Sigmoid colon (tissue), 7 donors: ENCODE results near the gene TRPV4. TPM values are rescaled to one million over a fixed set of nuclear protein-coding genes. Genes with fewer than 3 reads are reported as not detected.

Source experiments
- DNase-seq: peaks from one replicate; pipeline ENCODE4 v3.0.0-alpha.2; 2019
- H3K27ac ChIP-seq, 4 donors: fragments of 200-600 bp; sonication (generic); one replicate each; pipeline ENCODE4 v1.5.1; 2016 to 2019; ENCODE audit warnings: mild to moderate bottlenecking in 1 of 4
- H3K27me3 ChIP-seq, 3 donors: fragments of 200-600 bp; sonication (generic); one replicate each; pipeline ENCODE4 v1.5.1; 2019; ENCODE audit warnings: mild to moderate bottlenecking in 1 of 3
- H3K36me3 ChIP-seq, 4 donors: fragments of 200-600 bp; sonication (generic); one replicate each; pipeline ENCODE4 v1.5.1; 2016 to 2019
- H3K4me1 ChIP-seq, 4 donors: fragments of 200-600 bp; sonication (generic); one replicate each; pipeline ENCODE4 v1.5.1; 2017 to 2019
- H3K4me3 ChIP-seq, 4 donors: fragments of 200-600 bp; sonication (generic); one replicate each; pipeline ENCODE4 v1.5.1; 2017 to 2019; ENCODE audit warnings: mild to moderate bottlenecking in 2 of 4, moderate library complexity in 1 of 4
- H3K9me3 ChIP-seq, 4 donors: fragments of 200-600 bp in 3 of 4; sonication (generic) in 3 of 4; one replicate each; pipeline versions ENCODE4 v1.5.1 to v1.6.1; 2013 to 2019
- CTCF ChIP-seq, 4 experiments: fragments of 450-650 bp in 3 of 4; fragments of 200-600 bp in 1 of 4; IDR thresholded peaks; one replicate each; pipeline ENCODE4 v1.5.1; 2016 to 2019; ENCODE audit warnings: antibody characterized with exemption in 4 of 4, mild to moderate bottlenecking in 3 of 4, moderate library complexity in 2 of 4
- EP300 ChIP-seq, 4 donors: sonication (generic); formaldehyde crosslinking; IDR thresholded peaks; one replicate each; pipeline ENCODE4 v1.6.1; 2017; ENCODE audit warnings: antibody characterized with exemption in 4 of 4
- POLR2A ChIP-seq, 2 donors: fragments of 450-650 bp; IDR thresholded peaks; one replicate each; pipeline ENCODE4 v1.6.1; 2016; ENCODE audit warnings: antibody characterized with exemption in 2 of 2, mild to moderate bottlenecking in 2 of 2, moderate library complexity in 2 of 2
- POLR2AphosphoS5 ChIP-seq, 4 donors: sonication (generic); formaldehyde crosslinking; IDR thresholded peaks; one replicate each; pipeline ENCODE4 v1.6.1; 2017; ENCODE audit warnings: antibody characterized with exemption in 4 of 4
- WGBS, 2 donors: extraction: QIAGEN DNeasy Blood & Tissue Kit; methylation state at CpG; one replicate each; pipeline ENCODE4 v1.1.7; 2013; 5-methylcytosine and 5-hydroxymethylcytosine counted together
- intact Hi-C: fragments of 100-400 bp; cut with DNase I; formaldehyde crosslinking; loops from one replicate; pipeline ENCODE4 v1.15.1; 2023
- polyA plus RNA-seq, 3 donors: library from polyadenylated mRNA; stranded (reverse); fragments of 200-250 nt; gene quantifications; one replicate each; pipeline ENCODE4 v1.2.3, GENCODE V29; 2013
- total RNA-seq, 4 donors: library from RNA; depleted of rRNA; stranded (reverse); fragments of >200 nt; gene quantifications; one replicate each; pipeline ENCODE4 v1.1.0, GENCODE V29; 2016
- donor health status: healthy with polysubstance abuse.
- donor health status: Bipolar disorder and iron deficiency.
- donor health status: healthy.

TRPV4 gene
- total and polyA plus RNA-seq, 7 donors: 0.14 to 0.60 (median 0.39) TPM; not detected in 1

- Histone ChIP-seq H3K27ac (no peak overlapping the region), H3K4me1 (peaks cover 0 to 20% (median 20%) of the 10 kb centered on the region in 4 donors), H3K9me3 (no peaks in the 10 kb centered on the region), H3K27me3 (no peaks in the 10 kb centered on the region), H3K4me3 (no peak overlapping the region), H3K36me3 (no peaks in the 10 kb centered on the region)
- DNase-seq: peak; percentile 44
- TF ChIP-seq POLR2AphosphoS5 (IDR thresholded peaks at IDR 0.05) (no peak), EP300 (IDR thresholded peaks at IDR 0.05) (no peak), POLR2A (IDR thresholded peaks at IDR 0.05) (no peak), CTCF (IDR thresholded peaks at IDR 0.05) (no peak)
- WGBS, 2 donors: 84 to 91% methylated on average over 11 of the region's 11 CpGs
- intact Hi-C loops: no loop called here
These were observed 75.4 kb downstream of the TRPV4 start for GRCh38 chr12:109757671-109758265.

GRCh38 chr12:109756457-109756856 lies 76.7 kb downstream of the TRPV4 start:
- no peaks in the 10 kb centered on the region for H3K27me3 ChIP-seq
- peaks cover 0 to 20% (median 20%) of the 10 kb centered on the region in 4 donors for H3K4me1 ChIP-seq
- no peak overlapping the region for H3K27ac ChIP-seq
- H3K36me3 ChIP-seq: no peaks in the 10 kb centered on the region
- no peak for DNase-seq
- WGBS, 2 donors: 95 to 96% methylated on average over 1 of the region's 1 CpG
- TF ChIP-seq EP300 (IDR thresholded peaks at IDR 0.05): no peak
- no peak for TF ChIP-seq CTCF (IDR thresholded peaks at IDR 0.05)
- H3K4me3 ChIP-seq: no peak overlapping the region
- intact Hi-C loops: no loop called here
- no peaks in the 10 kb centered on the region for H3K9me3 ChIP-seq

GRCh38 chr12:109753959-109754358 lies 79.2 kb downstream of the TRPV4 start:
- H3K27ac ChIP-seq: no peak overlapping the region
- 51 to 62% methylated on average over 2 of the region's 2 CpGs for WGBS, 2 donors
- DNase-seq: no peak

GRCh38 chr12:109753054-109753401 lies 80.2 kb downstream of the TRPV4 start:
- intact Hi-C loops: no loop called here
- Histone ChIP-seq H3K4me1 (no peaks in the 10 kb centered on the region), H3K9me3 (no peaks in the 10 kb centered on the region), H3K27ac (no peak overlapping the region), H3K27me3 (no peaks in the 10 kb centered on the region), H3K4me3 (no peak overlapping the region), H3K36me3 (no peaks in the 10 kb centered on the region)
- peak; percentile 18 for DNase-seq
- 83 to 86% methylated on average over 5 of the region's 5 CpGs for WGBS, 2 donors
- TF ChIP-seq CTCF (IDR thresholded peaks at IDR 0.05) (no peak), EP300 (IDR thresholded peaks at IDR 0.05) (no peak), POLR2AphosphoS5 (IDR thresholded peaks at IDR 0.05) (no peak), POLR2A (IDR thresholded peaks at IDR 0.05) (no peak)

More at GRCh38 chr12:109753959-109754358, 79.2 kb downstream of the TRPV4 start:
- Histone ChIP-seq H3K9me3 (no peaks in the 10 kb centered on the region), H3K4me3 (no peak overlapping the region), H3K4me1 (peaks cover 0 to 4% (median 3%) of the 10 kb centered on the region in 4 donors), H3K36me3 (no peaks in the 10 kb centered on the region), H3K27me3 (no peaks in the 10 kb centered on the region)
- intact Hi-C loops: no loop called here
- TF ChIP-seq POLR2A (IDR thresholded peaks at IDR 0.05) (no peak), EP300 (IDR thresholded peaks at IDR 0.05) (no peak), POLR2AphosphoS5 (IDR thresholded peaks at IDR 0.05) (no peak), CTCF (IDR thresholded peaks at IDR 0.05) (no peak)
